GM18868 (cell line): ENCODE data around the gene CLK2.
A peak's percentile ranks its signal among the peaks of the same experiment; 100 is the strongest.

Experiments used
- ATAC-seq: cut with Tn5 transposase; IDR thresholded peaks from one replicate; pipeline ENCODE4 v1.9.1; 2021; ENCODE audit warnings: mild to moderate bottlenecking, moderate library complexity; ENCODE audit not compliant: unreplicated experiment

The CLK2 gene

GRCh38 chr1:155273343-155274245, at the start of gene CLK2:
CLK2 (minus strand) TSS chr1:155273504; CDS start chr1:155270977, 2,527 bp downstream.
- ATAC-seq: peak; percentile 78

GRCh38 chr1:155322571-155322952, 49.3 kb upstream of the CLK2 start:
- ATAC-seq: no peak

- no peak for ATAC-seq
Measured at GRCh38 chr1:155321639-155322503, 48.6 kb upstream of the CLK2 start.

GRCh38 chr1:155320661-155321617, 47.6 kb upstream of the CLK2 start, which contains the start of gene RUSC1:
RUSC1 (plus strand) TSS chr1:155320894; CDS start chr1:155321774, 880 bp downstream.
- ATAC-seq: peak; percentile 23

- ATAC-seq: no peak
Measured at GRCh38 chr1:155320252-155320651, 46.9 kb upstream of the CLK2 start.

GRCh38 chr1:155319536-155319935, 46.2 kb upstream of the CLK2 start:
- ATAC-seq: no peak

GRCh38 chr1:155318082-155318481, 44.8 kb upstream of the CLK2 start:
- no peak for ATAC-seq

GRCh38 chr1:155316922-155317321, 43.6 kb upstream of the CLK2 start:
- ATAC-seq: no peak

GRCh38 chr1:155313261-155313660, 40.0 kb upstream of the CLK2 start:
- ATAC-seq: no peak

GRCh38 chr1:155309423-155310021, 36.2 kb upstream of the CLK2 start:
- ATAC-seq: no peak

- peak; percentile 95 for ATAC-seq
Measured at GRCh38 chr1:155308493-155309422, 35.5 kb upstream of the CLK2 start, which contains the start of gene FDPS. FDPS (plus strand) TSS chr1:155308866; CDS start chr1:155309790, 924 bp downstream.

GRCh38 chr1:155307247-155307740, 34.0 kb upstream of the CLK2 start:
- no peak for ATAC-seq

GRCh38 chr1:155305881-155306391, 32.6 kb upstream of the CLK2 start:
- ATAC-seq: no peak

GRCh38 chr1:155304558-155305063, 31.3 kb upstream of the CLK2 start:
- ATAC-seq: no peak

GRCh38 chr1:155301342-155301841, 28.1 kb upstream of the CLK2 start, which contains the start of gene PKLR:
PKLR (minus strand) TSS chr1:155301438; CDS start chr1:155301395, 43 bp downstream.
- ATAC-seq: no peak

GRCh38 chr1:155300553-155301329, 27.4 kb upstream of the CLK2 start:
- ATAC-seq: no peak

GRCh38 chr1:155300024-155300423, 26.7 kb upstream of the CLK2 start:
- no peak for ATAC-seq
